Panc1 (cell line): ENCODE measurements around the gene FAM107A. TPM values are rescaled to one million over a fixed set of nuclear protein-coding genes. Genes with fewer than 3 reads are reported as not detected.

ENCODE experiments used
- ATAC-seq: fragments of 200-7000 bp; cut with Tn5 transposase; 2 replicates; pipeline ENCODE4 v1.9.1; 2020; ENCODE audit warnings: mild to moderate bottlenecking, moderate library complexity
- BruUV-seq: library from RNA; stranded (reverse); fragments of 400-500 nt; replicated peaks from 2 replicates; lab custom pipeline; 2021; lab: Mats Ljungman, UMichigan
- CTCF ChIA-PET: fragments of 300-600 bp; sonication (Branson Sonifier 250); formaldehyde crosslinking; loops from one replicate; lab custom pipeline; 2022; ENCODE audit warnings: antibody characterized with exemption; lab: Charles Lee
- POLR2A ChIA-PET: fragments of 300-600 bp; sonication (Branson Sonifier 250); formaldehyde crosslinking; loops from one replicate; lab custom pipeline; 2022; ENCODE audit warnings: antibody characterized with exemption; lab: Charles Lee
- DNase-seq: peaks from one replicate; pipeline ENCODE4 v3.0.0-alpha.2; 2010; ENCODE audit warnings: low read depth, low spot score
- H3K27ac ChIP-seq: 2 replicates; pipeline ENCODE4 v1.5.1; 2011; ENCODE audit warnings: mild to moderate bottlenecking, low read length, inconsistent platforms
- H3K27me3 ChIP-seq: fragments of 200-500 bp; sonication (Bioruptor generic); 2 replicates; pipeline ENCODE4 v1.6.0; 2014; ENCODE audit warnings: low read length, inconsistent platforms; ENCODE audit not compliant: control insufficient read depth, insufficient read depth
- H3K36me3 ChIP-seq: fragments of 200-500 bp; sonication (Bioruptor generic); 2 replicates; pipeline ENCODE4 v1.5.1; 2014; ENCODE audit warnings: inconsistent platforms, mild to moderate bottlenecking, low read length, moderate library complexity; ENCODE audit not compliant: control insufficient read depth, insufficient read depth
- H3K4me1 ChIP-seq: 2 replicates; pipeline ENCODE4 v1.5.1; 2011; ENCODE audit warnings: inconsistent platforms, mild to moderate bottlenecking, low read length, moderate library complexity; ENCODE audit not compliant: control insufficient read depth, insufficient read depth
- H3K4me3 ChIP-seq, 2 experiments: 2 replicates each; pipeline ENCODE4 v1.5.1; 2011 to 2012; ENCODE audit warnings: low read depth in 2 of 2, low read length in 2 of 2, mild to moderate bottlenecking in 2 of 2, inconsistent platforms in 1 of 2, moderate library complexity in 1 of 2
- H3K9me3 ChIP-seq: fragments of 200-500 bp; sonication (Bioruptor generic); 2 replicates; pipeline ENCODE4 v1.5.1; 2014; ENCODE audit warnings: low read depth, mild to moderate bottlenecking, inconsistent platforms, low read length, moderate library complexity; ENCODE audit not compliant: control insufficient read depth, insufficient read depth
- POLR2AphosphoS5 ChIP-seq: IDR thresholded peaks from 2 replicates; pipeline ENCODE4 v1.6.1; 2012; ENCODE audit warnings: mild to moderate bottlenecking, low read depth, low read length, moderate library complexity
- SIN3A ChIP-seq: IDR thresholded peaks from 2 replicates; pipeline ENCODE4 v1.6.1; 2012; ENCODE audit warnings: low read depth, mild to moderate bottlenecking, low read length, moderate library complexity, borderline replicate concordance; ENCODE audit not compliant: insufficient read depth
- TCF7L2 ChIP-seq: IDR thresholded peaks from 2 replicates; pipeline ENCODE4 v1.6.1; 2011; ENCODE audit warnings: mild to moderate bottlenecking, low read depth, low read length, inconsistent platforms
- in situ Hi-C: cut with HindIII; loops from 2 replicates; pipeline ENCODE4 v1.10.0; 2016; ENCODE audit warnings: low sequenced_read_pairs, low pct_unique_long_range_greater_than_20kb
- intact Hi-C: fragments of 100-400 bp; cut with micrococcal nuclease; formaldehyde crosslinking; loops from one replicate; pipeline ENCODE4 v1.10.0; 2022; ENCODE audit not compliant: unreplicated experiment
- total RNA-seq: library from RNA; stranded (reverse); gene quantifications from one replicate; pipeline ENCODE4 v1.2.1, GENCODE V29; 2021; ENCODE audit not compliant: unreplicated experiment
- TF ChIP-seq, protein P1 (sequence below), 2 experiments: IDR thresholded peaks; 2 replicates each; pipeline ENCODE4 v1.6.1; 2011 to 2012; ENCODE audit warnings: low read depth in 2 of 2, control low read depth in 1 of 2, low read length in 1 of 2, mild to moderate bottlenecking in 1 of 2, moderate library complexity in 1 of 2; ENCODE audit not compliant: insufficient read depth in 1 of 2
- TF ChIP-seq, protein P2 (sequence below): fragments of 450-650 bp; IDR thresholded peaks from 2 replicates; pipeline ENCODE4 v1.5.1; 2017; ENCODE audit warnings: mild to moderate bottlenecking

The FAM107A gene
- total RNA-seq, 1 experiment from 2014 or later, result 0.08 TPM

DNA sequence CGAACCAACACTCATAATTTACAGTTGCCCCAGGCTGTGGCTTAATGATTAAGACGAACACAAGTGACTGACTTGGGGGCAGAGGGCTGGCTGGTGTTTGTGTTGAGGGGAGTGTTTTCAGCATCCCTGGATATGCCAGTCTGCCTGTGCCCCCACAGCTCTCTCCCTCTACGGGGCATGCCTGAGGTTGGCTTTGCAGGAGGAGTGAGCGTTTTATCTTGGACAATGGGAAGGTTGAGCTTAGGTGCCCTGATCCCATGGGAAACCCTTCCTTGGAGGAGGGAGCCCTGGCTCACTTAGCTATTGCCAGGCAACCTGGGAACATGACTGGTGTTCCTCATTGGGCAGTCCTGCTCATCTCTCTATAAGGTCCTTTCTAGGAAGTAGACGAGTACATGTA is 17.6 kb downstream of the FAM107A start:
- no peaks in the 10 kb centered on the region for H3K36me3 ChIP-seq
- intact Hi-C loops (no loop called here), in situ Hi-C loops (no loop called here)
- peaks cover 4% of the 10 kb centered on the region; the same call in 1 of the 2 replicates for H3K4me1 ChIP-seq
- no peaks in the 10 kb centered on the region for H3K27me3 ChIP-seq
- DNase-seq (no peak), ATAC-seq (no peak)
- H3K27ac ChIP-seq, result no peak overlapping the region
- no peak for TF ChIP-seq TCF7L2
- TF ChIP-seq, protein P1, sequence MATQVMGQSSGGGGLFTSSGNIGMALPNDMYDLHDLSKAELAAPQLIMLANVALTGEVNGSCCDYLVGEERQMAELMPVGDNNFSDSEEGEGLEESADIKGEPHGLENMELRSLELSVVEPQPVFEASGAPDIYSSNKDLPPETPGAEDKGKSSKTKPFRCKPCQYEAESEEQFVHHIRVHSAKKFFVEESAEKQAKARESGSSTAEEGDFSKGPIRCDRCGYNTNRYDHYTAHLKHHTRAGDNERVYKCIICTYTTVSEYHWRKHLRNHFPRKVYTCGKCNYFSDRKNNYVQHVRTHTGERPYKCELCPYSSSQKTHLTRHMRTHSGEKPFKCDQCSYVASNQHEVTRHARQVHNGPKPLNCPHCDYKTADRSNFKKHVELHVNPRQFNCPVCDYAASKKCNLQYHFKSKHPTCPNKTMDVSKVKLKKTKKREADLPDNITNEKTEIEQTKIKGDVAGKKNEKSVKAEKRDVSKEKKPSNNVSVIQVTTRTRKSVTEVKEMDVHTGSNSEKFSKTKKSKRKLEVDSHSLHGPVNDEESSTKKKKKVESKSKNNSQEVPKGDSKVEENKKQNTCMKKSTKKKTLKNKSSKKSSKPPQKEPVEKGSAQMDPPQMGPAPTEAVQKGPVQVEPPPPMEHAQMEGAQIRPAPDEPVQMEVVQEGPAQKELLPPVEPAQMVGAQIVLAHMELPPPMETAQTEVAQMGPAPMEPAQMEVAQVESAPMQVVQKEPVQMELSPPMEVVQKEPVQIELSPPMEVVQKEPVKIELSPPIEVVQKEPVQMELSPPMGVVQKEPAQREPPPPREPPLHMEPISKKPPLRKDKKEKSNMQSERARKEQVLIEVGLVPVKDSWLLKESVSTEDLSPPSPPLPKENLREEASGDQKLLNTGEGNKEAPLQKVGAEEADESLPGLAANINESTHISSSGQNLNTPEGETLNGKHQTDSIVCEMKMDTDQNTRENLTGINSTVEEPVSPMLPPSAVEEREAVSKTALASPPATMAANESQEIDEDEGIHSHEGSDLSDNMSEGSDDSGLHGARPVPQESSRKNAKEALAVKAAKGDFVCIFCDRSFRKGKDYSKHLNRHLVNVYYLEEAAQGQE (IDR thresholded peaks at IDR 0.05; ENCODE audit: insufficient read depth in 1 of 2, low read depth in 2 of 2, low read length in 1 of 2), result no peak
- TF ChIP-seq POLR2AphosphoS5, result no peak
- no peak for TF ChIP-seq SIN3A
- TF ChIP-seq, protein P2, sequence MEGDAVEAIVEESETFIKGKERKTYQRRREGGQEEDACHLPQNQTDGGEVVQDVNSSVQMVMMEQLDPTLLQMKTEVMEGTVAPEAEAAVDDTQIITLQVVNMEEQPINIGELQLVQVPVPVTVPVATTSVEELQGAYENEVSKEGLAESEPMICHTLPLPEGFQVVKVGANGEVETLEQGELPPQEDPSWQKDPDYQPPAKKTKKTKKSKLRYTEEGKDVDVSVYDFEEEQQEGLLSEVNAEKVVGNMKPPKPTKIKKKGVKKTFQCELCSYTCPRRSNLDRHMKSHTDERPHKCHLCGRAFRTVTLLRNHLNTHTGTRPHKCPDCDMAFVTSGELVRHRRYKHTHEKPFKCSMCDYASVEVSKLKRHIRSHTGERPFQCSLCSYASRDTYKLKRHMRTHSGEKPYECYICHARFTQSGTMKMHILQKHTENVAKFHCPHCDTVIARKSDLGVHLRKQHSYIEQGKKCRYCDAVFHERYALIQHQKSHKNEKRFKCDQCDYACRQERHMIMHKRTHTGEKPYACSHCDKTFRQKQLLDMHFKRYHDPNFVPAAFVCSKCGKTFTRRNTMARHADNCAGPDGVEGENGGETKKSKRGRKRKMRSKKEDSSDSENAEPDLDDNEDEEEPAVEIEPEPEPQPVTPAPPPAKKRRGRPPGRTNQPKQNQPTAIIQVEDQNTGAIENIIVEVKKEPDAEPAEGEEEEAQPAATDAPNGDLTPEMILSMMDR, result no peak
- H3K4me3 ChIP-seq, result no peak overlapping the region
- no peaks in the 10 kb centered on the region for H3K9me3 ChIP-seq
- ChIA-PET CTCF (no interaction called here), POLR2A (no interaction called here)
- BruUV-seq, result no TSS peak

DNA sequence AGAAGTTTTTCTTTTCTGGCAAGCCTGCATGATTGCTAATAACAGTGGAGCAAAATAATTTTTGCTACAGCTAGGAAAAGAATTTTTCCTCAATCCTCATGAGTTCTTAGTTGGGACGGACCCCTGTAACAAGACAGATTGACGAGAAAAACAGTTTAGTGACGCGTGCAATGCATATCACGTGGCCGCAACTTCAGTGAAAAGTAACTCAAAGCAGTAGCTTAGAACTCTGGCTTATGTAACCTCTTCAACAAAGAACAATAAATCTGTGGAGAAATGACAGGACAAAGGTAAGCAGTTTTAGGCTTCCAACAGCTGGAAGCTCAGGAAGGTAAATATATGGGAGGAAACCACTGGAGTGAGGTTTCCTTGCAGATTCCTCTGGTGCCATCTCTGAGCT is 19.7 kb downstream of the FAM107A start:
- no peak for TF ChIP-seq SIN3A
- TF ChIP-seq TCF7L2, result no peak
- TF ChIP-seq, protein P2, result no peak
- intact Hi-C loops, result no loop called here
- CTCF ChIA-PET, result interaction anchor here (0.5 kb wide), 1 partner anchor 495 kb away, joined by 3 read pairs; no protein-coding TSS in a partner anchor
- no peaks in the 10 kb centered on the region for H3K9me3 ChIP-seq
- in situ Hi-C loops, result no loop called here
- BruUV-seq, result no TSS peak
- no peaks in the 10 kb centered on the region for H3K36me3 ChIP-seq
- H3K27me3 ChIP-seq, result no peaks in the 10 kb centered on the region
- ATAC-seq (no peak), DNase-seq (no peak)
- H3K4me3 ChIP-seq, result no peak overlapping the region
- POLR2A ChIA-PET, result no interaction called here
- no peak overlapping the region for H3K27ac ChIP-seq
- H3K4me1 ChIP-seq, result no peaks in the 10 kb centered on the region
